ENCODE measurements around the gene SIDT1. TPM values are rescaled to one million over a fixed set of nuclear protein-coding genes. Genes with fewer than 3 reads are reported as not detected.

The SIDT1 gene
- total RNA-seq, 1 experiment from 2014 or later: not detected

- H2BK15ac ChIP-seq (ENCODE audit: low read depth, low read length): no peak overlapping the region
- H3K27me3 ChIP-seq (ENCODE audit: insufficient read depth, low read length): no peaks in the 10 kb centered on the region
- no peaks in the 10 kb centered on the region; a peak in 3 of 5 replicates for H3K9me3 Mint-ChIP-seq
- no CpG with 5 or more reads among the region's 1 CpG for WGBS (ENCODE audit: extremely low coverage, insufficient read length, low lambda C conversion rate)
- no peaks in the 10 kb centered on the region for H4K20me1 ChIP-seq (ENCODE audit: control insufficient read depth, insufficient read depth, insufficient read length)
- H4K91ac ChIP-seq (ENCODE audit: insufficient read length, low read depth, low read length): no peak overlapping the region
- H3T11ph ChIP-seq (ENCODE audit: low read length): no peak overlapping the region
- no peak overlapping the region for H3K18ac ChIP-seq (ENCODE audit: insufficient read length, low read depth, low read length)
- H4K8ac ChIP-seq (replicated peaks; ENCODE audit: insufficient read length, low read depth, low read length): no peak overlapping the region
- no peaks in the 10 kb centered on the region for H3K36me3 Mint-ChIP-seq (ENCODE audit: insufficient read depth in 1 of 3, low read depth in 3 of 3)
- H3K56ac ChIP-seq (ENCODE audit: insufficient read length, low read depth, low read length): no peak overlapping the region
- H2BK12ac ChIP-seq (ENCODE audit: insufficient read length, low read depth, low read length): no peak overlapping the region
- no peak for DNase-seq
- H3K79me1 ChIP-seq (ENCODE audit: insufficient read depth, low read depth, low read length, poor library complexity, severe bottlenecking): no peaks in the 10 kb centered on the region
- H3K27ac ChIP-seq (ENCODE audit: insufficient read length, low read depth, low read length): no peak overlapping the region
- H3K4me1 ChIP-seq (ENCODE audit: insufficient read depth, low read length): peaks cover 11% of the 10 kb centered on the region; the same call in 1 of the 2 replicates
- no peak overlapping the region for H3K4ac ChIP-seq (ENCODE audit: low read depth, low read length)
- peaks cover 38 to 46% of the 10 kb centered on the region in 2 experiments for H3K4me1 Mint-ChIP-seq
- H3K9ac ChIP-seq (ENCODE audit: extremely low read depth, insufficient read length, low read length): no peak overlapping the region
- H2BK5ac ChIP-seq (ENCODE audit: insufficient read length, low read length): no peak overlapping the region
- no peak overlapping the region for H2BK120ac ChIP-seq (ENCODE audit: low read depth, low read length, poor library complexity, severe bottlenecking)
- H3K4me2 ChIP-seq (ENCODE audit: insufficient read depth, insufficient read length, low read length): peak overlapping the region; percentile 37
- no peak overlapping the region for H3K23ac ChIP-seq (ENCODE audit: insufficient read length, low read depth, low read length)
- no peak overlapping the region for H2AFZ ChIP-seq (ENCODE audit: low read length)
- no peaks in the 10 kb centered on the region for H3K23me2 ChIP-seq (ENCODE audit: insufficient read length, low read depth, low read length, poor library complexity, severe bottlenecking)
- H2AK5ac ChIP-seq (ENCODE audit: insufficient read length, low read length): no peak overlapping the region
- peak overlapping the region in 1 of 3 experiments; percentile 66; a peak in 1 of 7 replicates for H3K27ac Mint-ChIP-seq
- TF ChIP-seq CTCF (conservative IDR thresholded peaks at IDR 0.05): no peak
- no peak overlapping the region for H2BK20ac ChIP-seq (ENCODE audit: low read depth, low read length, poor library complexity, severe bottlenecking)
- H3K27me3 Mint-ChIP-seq (ENCODE audit: low read depth): no peaks in the 10 kb centered on the region; the same call in 1 of the 2 replicates
- no peaks in the 10 kb centered on the region for H3K9me3 ChIP-seq (ENCODE audit: control insufficient read depth, low read depth, low read length)
- no peak overlapping the region for H3K14ac ChIP-seq (ENCODE audit: insufficient read depth, low read length)
- H4K5ac ChIP-seq (ENCODE audit: insufficient read length, low read depth, low read length): no peak overlapping the region
- H3K79me2 ChIP-seq (ENCODE audit: insufficient read depth, low read length): no peaks in the 10 kb centered on the region
- no peak overlapping the region for H3K4me3 Mint-ChIP-seq
Measured at GRCh38 chr3:113590983-113591382, 58.6 kb downstream of the SIDT1 start.

Data from H9 (cell line).